ENCODE data around the gene RYR3.

RYR3 gene

GRCh38 chr15:33535135-33535534 lies 224.4 kb downstream of the RYR3 start:
- no peak for DNase-seq
- H3F3A ChIP-seq (ENCODE audit: insufficient read depth, low read length), result no peaks in the 10 kb centered on the region
- no peaks in the 10 kb centered on the region for H3K9me3 ChIP-seq (replicated peaks; ENCODE audit: insufficient read depth, low read length)
- no peaks in the 10 kb centered on the region for H3K9me2 ChIP-seq (replicated peaks; ENCODE audit: insufficient read depth, low read length)
- H4K20me1 ChIP-seq (ENCODE audit: insufficient read depth, low read length), result no peaks in the 10 kb centered on the region
- no peaks in the 10 kb centered on the region for H3K27me3 ChIP-seq (replicated peaks; ENCODE audit: insufficient read depth, low read length)
- H3K4me2 ChIP-seq (ENCODE audit: low read depth, low read length), result no peak overlapping the region
- no peaks in the 10 kb centered on the region for H3K4me1 ChIP-seq (ENCODE audit: low read length)
- no peak overlapping the region for H3K4me3 ChIP-seq (ENCODE audit: low read length)
- H2AFZ ChIP-seq (ENCODE audit: low read length), result no peak overlapping the region
- H3K9ac ChIP-seq (ENCODE audit: low read length), result no peak overlapping the region
- no peak overlapping the region for H3K27ac ChIP-seq (ENCODE audit: low read length)
- no peak for TF ChIP-seq EZH2phosphoT487 (IDR thresholded peaks at IDR 0.05; ENCODE audit: low read length)
- TF ChIP-seq CTCF (IDR thresholded peaks at IDR 0.05; ENCODE audit: low read length), result no peak
- no peak for TF ChIP-seq EZH2 (optimal IDR thresholded peaks at IDR 0.05; ENCODE audit: low read depth, low read length)
- H3K36me3 ChIP-seq (replicated peaks; ENCODE audit: insufficient read depth, low read length), result no peaks in the 10 kb centered on the region
- no peaks in the 10 kb centered on the region for H3K79me2 ChIP-seq (ENCODE audit: low read length)

GRCh38 chr15:33539825-33540573 lies 229.2 kb downstream of the RYR3 start:
- no peaks in the 10 kb centered on the region for H3K79me2 ChIP-seq (ENCODE audit: low read length)
- no peaks in the 10 kb centered on the region for H4K20me1 ChIP-seq (ENCODE audit: insufficient read depth, low read length)
- no peak overlapping the region for H3K9ac ChIP-seq (ENCODE audit: low read length)
- TF ChIP-seq CTCF (IDR thresholded peaks at IDR 0.05; ENCODE audit: low read length) (no peak), EZH2phosphoT487 (IDR thresholded peaks at IDR 0.05; ENCODE audit: low read length) (no peak), EZH2 (optimal IDR thresholded peaks at IDR 0.05; ENCODE audit: low read depth, low read length) (no peak)
- no peaks in the 10 kb centered on the region for H3K9me2 ChIP-seq (replicated peaks; ENCODE audit: insufficient read depth, low read length)
- no peaks in the 10 kb centered on the region for H3K4me1 ChIP-seq (ENCODE audit: low read length)
- H3K27ac ChIP-seq (ENCODE audit: low read length), result no peak overlapping the region
- no peak for DNase-seq
- no peak overlapping the region for H3K4me3 ChIP-seq (ENCODE audit: low read length)
- no peaks in the 10 kb centered on the region for H3K27me3 ChIP-seq (replicated peaks; ENCODE audit: insufficient read depth, low read length)
- no peaks in the 10 kb centered on the region for H3K9me3 ChIP-seq (replicated peaks; ENCODE audit: insufficient read depth, low read length)
- H3F3A ChIP-seq (ENCODE audit: insufficient read depth, low read length), result no peaks in the 10 kb centered on the region
- no peaks in the 10 kb centered on the region for H3K36me3 ChIP-seq (replicated peaks; ENCODE audit: insufficient read depth, low read length)
- no peak overlapping the region for H2AFZ ChIP-seq (ENCODE audit: low read length)
- H3K4me2 ChIP-seq (ENCODE audit: low read depth, low read length), result no peak overlapping the region

- no peak for TF ChIP-seq EZH2 (optimal IDR thresholded peaks at IDR 0.05; ENCODE audit: low read depth, low read length)
- TF ChIP-seq EZH2phosphoT487 (IDR thresholded peaks at IDR 0.05; ENCODE audit: low read length), result no peak
- no peak for TF ChIP-seq CTCF (IDR thresholded peaks at IDR 0.05; ENCODE audit: low read length)
- Histone ChIP-seq H3K9me2 (replicated peaks; ENCODE audit: insufficient read depth, low read length) (no peaks in the 10 kb centered on the region), H3K9ac (ENCODE audit: low read length) (no peak overlapping the region), H3K79me2 (ENCODE audit: low read length) (no peaks in the 10 kb centered on the region), H3K4me1 (ENCODE audit: low read length) (no peaks in the 10 kb centered on the region), H3K9me3 (replicated peaks; ENCODE audit: insufficient read depth, low read length) (no peaks in the 10 kb centered on the region), H3K4me2 (ENCODE audit: low read depth, low read length) (no peak overlapping the region), H3K27me3 (replicated peaks; ENCODE audit: insufficient read depth, low read length) (no peaks in the 10 kb centered on the region), H3F3A (ENCODE audit: insufficient read depth, low read length) (no peaks in the 10 kb centered on the region), H3K27ac (ENCODE audit: low read length) (no peak overlapping the region), H2AFZ (ENCODE audit: low read length) (no peak overlapping the region), H3K4me3 (ENCODE audit: low read length) (no peak overlapping the region), H3K36me3 (replicated peaks; ENCODE audit: insufficient read depth, low read length) (no peaks in the 10 kb centered on the region), H4K20me1 (ENCODE audit: insufficient read depth, low read length) (no peaks in the 10 kb centered on the region)
- DNase-seq, result no peak
Observed at GRCh38 chr15:33543957-33544356, 233.2 kb downstream of the RYR3 start.
